ENCODE data around the gene FBF1. TPM values are rescaled to one million over a fixed set of nuclear protein-coding genes. Genes with fewer than 3 reads are reported as not detected.

FBF1 gene
- total RNA-seq, 1 donor from 2014 or later, result 6.7 TPM

GRCh38 chr17:75945211-75945610, 4.4 kb upstream of the FBF1 start:
- DNase-seq (ENCODE audit: low spot score), result no peak
- Mint-ChIP-seq H3K4me1 (ENCODE audit: low read depth) (peaks cover 14% of the 10 kb centered on the region), H3K27me3 (ENCODE audit: low read depth) (no peaks in the 10 kb centered on the region), H3K27ac (ENCODE audit: unreplicated experiment) (no peak overlapping the region), H3K9me3 (ENCODE audit: low read depth) (no peaks in the 10 kb centered on the region), H3K36me3 (ENCODE audit: low read depth) (peaks cover 25% of the 10 kb centered on the region), H3K4me3 (ENCODE audit: unreplicated experiment) (no peak overlapping the region)
- TF ChIP-seq CTCF (IDR thresholded peaks at IDR 0.05), result no peak

GRCh38 chr17:75943491-75943890, 2.6 kb upstream of the FBF1 start:
- Mint-ChIP-seq H3K4me1 (ENCODE audit: low read depth) (peaks cover 16% of the 10 kb centered on the region), H3K27me3 (ENCODE audit: low read depth) (no peaks in the 10 kb centered on the region), H3K36me3 (ENCODE audit: low read depth) (peaks cover 16% of the 10 kb centered on the region), H3K4me3 (ENCODE audit: unreplicated experiment) (no peak overlapping the region), H3K9me3 (ENCODE audit: low read depth) (no peaks in the 10 kb centered on the region), H3K27ac (ENCODE audit: unreplicated experiment) (no peak overlapping the region)
- TF ChIP-seq CTCF (IDR thresholded peaks at IDR 0.05), result no peak
- DNase-seq (ENCODE audit: low spot score), result no peak

- Mint-ChIP-seq H3K27me3 (ENCODE audit: low read depth) (no peaks in the 10 kb centered on the region), H3K36me3 (ENCODE audit: low read depth) (peaks cover 12% of the 10 kb centered on the region), H3K4me3 (ENCODE audit: unreplicated experiment) (no peak overlapping the region), H3K27ac (ENCODE audit: unreplicated experiment) (no peak overlapping the region), H3K4me1 (ENCODE audit: low read depth) (peaks cover 16% of the 10 kb centered on the region), H3K9me3 (ENCODE audit: low read depth) (no peaks in the 10 kb centered on the region)
- no peak for TF ChIP-seq CTCF (IDR thresholded peaks at IDR 0.05)
- DNase-seq (ENCODE audit: low spot score), result no peak
These were observed 1.6 kb upstream of the FBF1 start for GRCh38 chr17:75942473-75942872.

GRCh38 chr17:75941442-75941819, 589 bp upstream of the FBF1 start:
- peaks cover 16% of the 10 kb centered on the region for H3K4me1 Mint-ChIP-seq (ENCODE audit: low read depth)
- no peaks in the 10 kb centered on the region for H3K9me3 Mint-ChIP-seq (ENCODE audit: low read depth)
- peak overlapping the region; percentile 81 for H3K27ac Mint-ChIP-seq (ENCODE audit: unreplicated experiment)
- no peak for TF ChIP-seq CTCF (IDR thresholded peaks at IDR 0.05)
- H3K27me3 Mint-ChIP-seq (ENCODE audit: low read depth), result no peaks in the 10 kb centered on the region
- peaks cover 8% of the 10 kb centered on the region for H3K36me3 Mint-ChIP-seq (ENCODE audit: low read depth)
- DNase-seq (ENCODE audit: low spot score), result peak; percentile 15
- peak overlapping the region; percentile 94 for H3K4me3 Mint-ChIP-seq (ENCODE audit: unreplicated experiment)

GRCh38 chr17:75937652-75938051, 3.2 kb downstream of the FBF1 start:
- Mint-ChIP-seq H3K9me3 (ENCODE audit: low read depth) (no peaks in the 10 kb centered on the region), H3K27me3 (ENCODE audit: low read depth) (no peaks in the 10 kb centered on the region), H3K4me1 (ENCODE audit: low read depth) (peaks cover 16% of the 10 kb centered on the region), H3K27ac (ENCODE audit: unreplicated experiment) (no peak overlapping the region), H3K4me3 (ENCODE audit: unreplicated experiment) (no peak overlapping the region), H3K36me3 (ENCODE audit: low read depth) (no peaks in the 10 kb centered on the region)
- DNase-seq (ENCODE audit: low spot score), result peak; percentile 49
- TF ChIP-seq CTCF (IDR thresholded peaks at IDR 0.05), result no peak

All from chondrocyte (in vitro differentiated cells).